GM23338 (cell line): ENCODE data around the gene CTRL. TPM values are rescaled to one million over a fixed set of nuclear protein-coding genes. Genes with fewer than 3 reads are reported as not detected.

Source experiments
- ATAC-seq: fragments of 200-7000 bp; cut with Tn5 transposase; 3 replicates; pipeline ENCODE4 v1.9.1; 2020
- DNase-seq: peaks from one replicate; pipeline ENCODE4 v3.0.0-alpha.2; 2015; ENCODE audit warnings: low spot score
- H2AFZ ChIP-seq: fragments of 200-600 bp; sonication (generic); 2 replicates; pipeline ENCODE4 v1.8.0; 2016; ENCODE audit warnings: antibody characterized with exemption, mild to moderate bottlenecking, moderate library complexity
- H3F3A ChIP-seq: fragments of 200-600 bp; sonication (generic); replicated peaks from 2 replicates; pipeline ENCODE4 v1.8.0; 2017; ENCODE audit warnings: antibody characterized with exemption, mixed run types, low read depth
- H3K27ac ChIP-seq: fragments of 200-600 bp; sonication (generic); 2 replicates; pipeline ENCODE4 v1.6.1; 2016; ENCODE audit warnings: low read depth
- H3K27me3 ChIP-seq: fragments of 200-600 bp; sonication (generic); 2 replicates; pipeline ENCODE4 v1.8.0; 2016; ENCODE audit warnings: mild to moderate bottlenecking, mixed run types, moderate library complexity; ENCODE audit not compliant: insufficient read depth
- H3K36me3 ChIP-seq: fragments of 200-600 bp; sonication (generic); 2 replicates; pipeline ENCODE4 v1.8.0; 2016; ENCODE audit warnings: mild to moderate bottlenecking; ENCODE audit not compliant: insufficient read depth
- H3K4me1 ChIP-seq: fragments of 200-600 bp; sonication (generic); 2 replicates; pipeline ENCODE4 v1.8.0; 2016; ENCODE audit warnings: mild to moderate bottlenecking, moderate library complexity; ENCODE audit not compliant: insufficient read depth
- H3K4me2 ChIP-seq: fragments of 200-600 bp; sonication (generic); 2 replicates; pipeline ENCODE4 v1.7.1; 2017; ENCODE audit warnings: mixed run types
- H3K4me3 ChIP-seq: fragments of 200-600 bp; sonication (generic); 2 replicates; pipeline ENCODE4 v1.6.1; 2016; ENCODE audit warnings: mixed run types
- H3K79me2 ChIP-seq: fragments of 200-600 bp; sonication (generic); replicated peaks from 2 replicates; pipeline ENCODE4 v1.8.0; 2017; ENCODE audit warnings: mild to moderate bottlenecking; ENCODE audit not compliant: insufficient read depth
- H3K9me2 ChIP-seq: fragments of 200-600 bp; sonication (generic); 2 replicates; pipeline ENCODE4 v1.8.0; 2017; ENCODE audit not compliant: insufficient read depth
- H4K20me1 ChIP-seq: fragments of 200-600 bp; sonication (generic); replicated peaks from 2 replicates; pipeline ENCODE4 v1.8.0; 2017; ENCODE audit warnings: mild to moderate bottlenecking; ENCODE audit not compliant: insufficient read depth
- H3K27ac Mint-ChIP-seq: 2 replicates; pipeline ENCODE4 v1.8.0; 2020; ENCODE audit warnings: inconsistent platforms, mild to moderate bottlenecking, moderate library complexity, mixed read lengths
- H3K27me3 Mint-ChIP-seq: 3 replicates; pipeline ENCODE4 v1.8.0; 2022; ENCODE audit warnings: low read depth, mild to moderate bottlenecking, moderate library complexity, mixed read lengths, inconsistent platforms; ENCODE audit not compliant: insufficient read depth, poor library complexity
- H3K36me3 Mint-ChIP-seq: 3 replicates; pipeline ENCODE4 v1.8.0; 2021; ENCODE audit warnings: low read depth, mild to moderate bottlenecking, inconsistent platforms, moderate library complexity, mixed read lengths
- H3K4me1 Mint-ChIP-seq: 3 replicates; pipeline ENCODE4 v1.8.0; 2020; ENCODE audit warnings: mild to moderate bottlenecking, inconsistent platforms, mixed read lengths
- H3K4me3 Mint-ChIP-seq: 3 replicates; pipeline ENCODE4 v1.8.0; 2021; ENCODE audit warnings: moderate library complexity, mild to moderate bottlenecking, inconsistent platforms, mixed read lengths
- H3K9me3 Mint-ChIP-seq: 3 replicates; pipeline ENCODE4 v1.8.0; 2020; ENCODE audit warnings: moderate library complexity, mild to moderate bottlenecking, inconsistent platforms, mixed read lengths
- CREB1 ChIP-seq: fragments of 250-450 bp; sonication (Bioruptor Pico); IDR thresholded peaks from 2 replicates; pipeline ENCODE4 v1.5.0; 2020; ENCODE audit warnings: low read depth, mild to moderate bottlenecking, moderate library complexity
- CTCF ChIP-seq, 2 experiments: fragments of 200-600 bp in 1 of 2; sonication (generic) in 1 of 2; conservative IDR thresholded peaks; 2 replicates each; pipeline versions ENCODE4 v1.5.1 to v1.6.1; 2016 to 2017; ENCODE audit warnings: antibody characterized with exemption in 2 of 2, low read depth in 2 of 2, mild to moderate bottlenecking in 2 of 2, moderate library complexity in 1 of 2
- ETS1 ChIP-seq: IDR thresholded peaks from 2 replicates; pipeline ENCODE4 v1.6.1; 2016; ENCODE audit warnings: antibody characterized with exemption
- NANOG ChIP-seq: IDR thresholded peaks from 2 replicates; pipeline ENCODE4 v1.6.1; 2016; ENCODE audit warnings: antibody characterized with exemption, borderline replicate concordance
- REST ChIP-seq: IDR thresholded peaks from one replicate; pipeline ENCODE4 v1.6.1; 2018; ENCODE audit warnings: antibody characterized with exemption; ENCODE audit not compliant: unreplicated experiment
- polyA plus RNA-seq: library from polyadenylated mRNA; unstranded; fragments of >200 nt; fragmentation: Nextera tagmentation; extraction: Ambion mirVana; gene quantifications from 2 replicates; pipeline ENCODE4 v1.2.1, GENCODE V29; 2016
- total RNA-seq: library from RNA; depleted of rRNA; stranded (reverse); fragments of >200 nt; shearing (Covaris generic); gene quantifications from 2 replicates; pipeline ENCODE4 v1.2.3, GENCODE V29; 2014

Gene CTRL
- total and polyA plus RNA-seq, 2 experiments from 2014 or later: 1.6 to 13.0 TPM

- Mint-ChIP-seq H3K27me3 (peaks cover 20% of the 10 kb centered on the region), H3K4me3 (no peak overlapping the region), H3K36me3 (peaks cover 41% of the 10 kb centered on the region), H3K4me1 (peaks cover 22% of the 10 kb centered on the region), H3K9me3 (no peaks in the 10 kb centered on the region; the same call in 2 of the 3 replicates), H3K27ac (no peak overlapping the region)
- no peak for TF ChIP-seq REST
- TF ChIP-seq CTCF (conservative IDR thresholded peaks at IDR 0.05; ENCODE audit: low read depth in 2 of 2): peak; percentile 83 to 90
- Histone ChIP-seq H4K20me1 (no peaks in the 10 kb centered on the region; the same call in 1 of the 2 replicates), H3F3A (peaks cover 26% of the 10 kb centered on the region; the same call in 1 of the 2 replicates), H3K4me3 (no peak overlapping the region), H3K27me3 (no peaks in the 10 kb centered on the region), H3K27ac (peak overlapping the region; percentile 88), H3K36me3 (peaks cover 7% of the 10 kb centered on the region; the same call in 1 of the 2 replicates), H3K79me2 (no peaks in the 10 kb centered on the region), H3K4me1 (peaks cover 26% of the 10 kb centered on the region), H2AFZ (no peak overlapping the region), H3K9me2 (no peaks in the 10 kb centered on the region), H3K4me2 (no peak overlapping the region; the same call in 1 of the 2 replicates)
- ATAC-seq: peak; percentile 76
- DNase-seq: peak; percentile 90
Measured at GRCh38 chr16:67883872-67884261, 47.8 kb downstream of the CTRL start.

- peaks cover 26% of the 10 kb centered on the region; the same call in 1 of the 2 replicates for H3F3A ChIP-seq
- no peaks in the 10 kb centered on the region; the same call in 1 of the 2 replicates for H4K20me1 ChIP-seq
- peaks cover 45% of the 10 kb centered on the region for H3K36me3 Mint-ChIP-seq
- H2AFZ ChIP-seq: no peak overlapping the region
- no peak overlapping the region; the same call in 1 of the 2 replicates for H3K27ac Mint-ChIP-seq
- peak overlapping the region; percentile 76; the same call in 1 of the 2 replicates for H3K27ac ChIP-seq
- H3K9me2 ChIP-seq: no peaks in the 10 kb centered on the region
- peaks cover 26% of the 10 kb centered on the region for H3K4me1 ChIP-seq
- peaks cover 22% of the 10 kb centered on the region for H3K4me1 Mint-ChIP-seq
- H3K4me3 Mint-ChIP-seq: no peak overlapping the region; the same call in 2 of the 3 replicates
- H3K9me3 Mint-ChIP-seq: no peaks in the 10 kb centered on the region; the same call in 2 of the 3 replicates
- no peak overlapping the region for H3K4me2 ChIP-seq
- H3K79me2 ChIP-seq: no peaks in the 10 kb centered on the region
- ATAC-seq (no peak), DNase-seq (no peak)
- H3K36me3 ChIP-seq: peaks cover 11% of the 10 kb centered on the region; the same call in 1 of the 2 replicates
- no peaks in the 10 kb centered on the region for H3K27me3 ChIP-seq
- no peak overlapping the region for H3K4me3 ChIP-seq
- peaks cover 20% of the 10 kb centered on the region for H3K27me3 Mint-ChIP-seq
- no peak for TF ChIP-seq CREB1 (CRISPR knock-in tag)
- TF ChIP-seq REST: no peak
- TF ChIP-seq ETS1: no peak
- no peak for TF ChIP-seq NANOG
Measured at GRCh38 chr16:67883146-67883871, 48.4 kb downstream of the CTRL start.
